OCI-LY7 (cell line): ENCODE measurements around the gene CRY2.

ENCODE experiments used
- CTCF ChIP-seq: fragments of 200-600 bp; sonication (generic); conservative IDR thresholded peaks from 2 replicates; pipeline ENCODE4 v1.5.1; 2014; ENCODE audit warnings: mild to moderate bottlenecking, antibody characterized with exemption, low read length, moderate library complexity, mixed read lengths
- EZH2phosphoT487 ChIP-seq: fragments of 200-600 bp; sonication (generic); IDR thresholded peaks from 2 replicates; pipeline ENCODE4 v1.6.1; 2018; ENCODE audit warnings: low read depth, borderline replicate concordance, mild to moderate bottlenecking, mixed run types, antibody characterized with exemption, low read length, moderate library complexity, mixed read lengths

- TF ChIP-seq CTCF, result no peak
- TF ChIP-seq EZH2phosphoT487, result no peak
Measured at GRCh38 chr11:45798793-45799441, 48.4 kb upstream of the CRY2 start.
